ENCODE results near the gene RPS21. TPM values are rescaled to one million over a fixed set of nuclear protein-coding genes. Genes with fewer than 3 reads are reported as not detected.

RPS21 gene
- total and polyA plus RNA-seq, 2 of the 13 experiments (the other 11 are each of a cell fraction or from before 2014, with no cell fraction given), result 2,647 to 11,063 TPM

DNA sequence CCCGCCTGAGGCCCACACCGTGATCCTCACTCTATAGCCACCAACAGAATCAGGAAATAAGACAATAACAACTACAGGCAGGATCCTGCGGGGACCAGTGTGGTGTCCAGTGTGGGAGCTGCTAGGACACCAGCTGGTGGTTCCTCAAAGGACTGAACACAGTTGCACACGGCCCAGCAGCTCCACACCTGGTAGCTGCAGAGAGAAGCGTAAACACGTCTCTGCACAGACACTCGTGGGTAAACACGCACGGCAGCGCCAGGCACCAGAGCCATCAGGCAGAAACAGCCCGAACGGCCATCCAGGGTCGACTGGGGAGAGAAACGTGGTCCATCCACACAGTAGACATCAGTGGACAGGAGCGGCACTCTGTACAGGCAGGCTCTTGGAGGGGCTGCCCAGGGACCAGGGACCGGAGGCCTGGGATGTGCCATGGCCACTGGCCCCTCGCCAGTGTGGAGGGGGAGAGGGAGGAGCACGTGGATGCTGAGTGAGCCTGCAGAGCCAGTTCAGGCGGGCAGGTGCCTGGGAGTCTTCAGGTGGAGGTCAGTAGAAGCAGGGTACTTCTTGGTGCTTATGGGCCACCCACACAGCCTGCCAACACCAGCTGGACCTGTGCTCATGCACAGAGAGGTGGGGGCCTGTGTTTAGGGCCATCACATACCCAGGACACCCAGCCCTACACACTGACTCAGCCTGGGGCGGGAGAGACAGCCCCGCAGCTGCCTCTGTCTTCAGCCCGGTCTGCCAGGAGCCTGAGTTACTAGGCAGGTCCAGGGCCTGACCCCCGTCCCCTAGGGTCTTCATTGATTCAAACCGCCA, 12.4 kb upstream of the RPS21 start (continued):
- TF ChIP-seq MTF1 (CRISPR knock-in tag; IDR thresholded peaks at IDR 0.05), result peak; percentile 61; the same call in 1 of the 2 replicates
- no peak for TF ChIP-seq ZNF234 (CRISPR knock-in tag; conservative IDR thresholded peaks at IDR 0.05)
- TF ChIP-seq ZNF224 (CRISPR knock-in tag; IDR thresholded peaks at IDR 0.05), result no peak
- peak; percentile 21; the same call in 1 of the 2 replicates for TF ChIP-seq NFE2L1 (CRISPR knock-in tag; IDR thresholded peaks at IDR 0.05; ENCODE audit: borderline replicate concordance)
- TF ChIP-seq, protein P1, sequence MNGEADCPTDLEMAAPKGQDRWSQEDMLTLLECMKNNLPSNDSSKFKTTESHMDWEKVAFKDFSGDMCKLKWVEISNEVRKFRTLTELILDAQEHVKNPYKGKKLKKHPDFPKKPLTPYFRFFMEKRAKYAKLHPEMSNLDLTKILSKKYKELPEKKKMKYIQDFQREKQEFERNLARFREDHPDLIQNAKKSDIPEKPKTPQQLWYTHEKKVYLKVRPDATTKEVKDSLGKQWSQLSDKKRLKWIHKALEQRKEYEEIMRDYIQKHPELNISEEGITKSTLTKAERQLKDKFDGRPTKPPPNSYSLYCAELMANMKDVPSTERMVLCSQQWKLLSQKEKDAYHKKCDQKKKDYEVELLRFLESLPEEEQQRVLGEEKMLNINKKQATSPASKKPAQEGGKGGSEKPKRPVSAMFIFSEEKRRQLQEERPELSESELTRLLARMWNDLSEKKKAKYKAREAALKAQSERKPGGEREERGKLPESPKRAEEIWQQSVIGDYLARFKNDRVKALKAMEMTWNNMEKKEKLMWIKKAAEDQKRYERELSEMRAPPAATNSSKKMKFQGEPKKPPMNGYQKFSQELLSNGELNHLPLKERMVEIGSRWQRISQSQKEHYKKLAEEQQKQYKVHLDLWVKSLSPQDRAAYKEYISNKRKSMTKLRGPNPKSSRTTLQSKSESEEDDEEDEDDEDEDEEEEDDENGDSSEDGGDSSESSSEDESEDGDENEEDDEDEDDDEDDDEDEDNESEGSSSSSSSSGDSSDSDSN (CRISPR knock-in tag; IDR thresholded peaks at IDR 0.05), result peak; percentile 37
- TF ChIP-seq TCF12 (IDR thresholded peaks at IDR 0.05), result no peak
- no peak for TF ChIP-seq TCF12 (CRISPR knock-in tag; IDR thresholded peaks at IDR 0.05)
- peak; percentile 9; the same call in 1 of the 2 replicates for TF ChIP-seq SP1 (IDR thresholded peaks at IDR 0.05)
- TF ChIP-seq SP1 (CRISPR knock-in tag; IDR thresholded peaks at IDR 0.05), result no peak
- TF ChIP-seq ZNF598 (CRISPR knock-in tag; IDR thresholded peaks at IDR 0.05; ENCODE audit: borderline replicate concordance), result peak; percentile 20; the same call in 1 of the 2 replicates
- no peak for TF ChIP-seq ZNF737 (CRISPR knock-in tag; IDR thresholded peaks at IDR 0.05; ENCODE audit: borderline replicate concordance)
- TF ChIP-seq, protein P2, sequence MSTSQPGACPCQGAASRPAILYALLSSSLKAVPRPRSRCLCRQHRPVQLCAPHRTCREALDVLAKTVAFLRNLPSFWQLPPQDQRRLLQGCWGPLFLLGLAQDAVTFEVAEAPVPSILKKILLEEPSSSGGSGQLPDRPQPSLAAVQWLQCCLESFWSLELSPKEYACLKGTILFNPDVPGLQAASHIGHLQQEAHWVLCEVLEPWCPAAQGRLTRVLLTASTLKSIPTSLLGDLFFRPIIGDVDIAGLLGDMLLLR (CRISPR knock-in tag; IDR thresholded peaks at IDR 0.05), result peak; percentile 77
- 0 out of 2 replicates have a peak, but pooled peaks have one; percentile 41 for TF ChIP-seq ZNF451 (CRISPR knock-in tag; IDR thresholded peaks at IDR 0.05)
- TF ChIP-seq NCOA2 (CRISPR knock-in tag; IDR thresholded peaks at IDR 0.05), result 0 out of 2 replicates have a peak, but pooled peaks have one; percentile 11
- TF ChIP-seq RARA (CRISPR knock-in tag; IDR thresholded peaks at IDR 0.05), result no peak
- TF ChIP-seq, protein P3, sequence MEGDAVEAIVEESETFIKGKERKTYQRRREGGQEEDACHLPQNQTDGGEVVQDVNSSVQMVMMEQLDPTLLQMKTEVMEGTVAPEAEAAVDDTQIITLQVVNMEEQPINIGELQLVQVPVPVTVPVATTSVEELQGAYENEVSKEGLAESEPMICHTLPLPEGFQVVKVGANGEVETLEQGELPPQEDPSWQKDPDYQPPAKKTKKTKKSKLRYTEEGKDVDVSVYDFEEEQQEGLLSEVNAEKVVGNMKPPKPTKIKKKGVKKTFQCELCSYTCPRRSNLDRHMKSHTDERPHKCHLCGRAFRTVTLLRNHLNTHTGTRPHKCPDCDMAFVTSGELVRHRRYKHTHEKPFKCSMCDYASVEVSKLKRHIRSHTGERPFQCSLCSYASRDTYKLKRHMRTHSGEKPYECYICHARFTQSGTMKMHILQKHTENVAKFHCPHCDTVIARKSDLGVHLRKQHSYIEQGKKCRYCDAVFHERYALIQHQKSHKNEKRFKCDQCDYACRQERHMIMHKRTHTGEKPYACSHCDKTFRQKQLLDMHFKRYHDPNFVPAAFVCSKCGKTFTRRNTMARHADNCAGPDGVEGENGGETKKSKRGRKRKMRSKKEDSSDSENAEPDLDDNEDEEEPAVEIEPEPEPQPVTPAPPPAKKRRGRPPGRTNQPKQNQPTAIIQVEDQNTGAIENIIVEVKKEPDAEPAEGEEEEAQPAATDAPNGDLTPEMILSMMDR (CRISPR knock-in tag; IDR thresholded peaks at IDR 0.05), result peak; percentile 28; the same call in 1 of the 2 replicates
- TF ChIP-seq ZNF343 (CRISPR knock-in tag; IDR thresholded peaks at IDR 0.05), result no peak
- TF ChIP-seq TRIM24 (CRISPR knock-in tag; IDR thresholded peaks at IDR 0.05), result no peak
- peak; percentile 22; the same call in 1 of the 2 replicates for TF ChIP-seq NFYC (CRISPR knock-in tag; IDR thresholded peaks at IDR 0.05)
- TF ChIP-seq HDAC2 (CRISPR knock-in tag; IDR thresholded peaks at IDR 0.05), result peak; percentile 19; the same call in 1 of the 2 replicates
- no peak; the same call in 1 of the 2 replicates for TF ChIP-seq CENPT (CRISPR knock-in tag; IDR thresholded peaks at IDR 0.05; ENCODE audit: low read depth)
- 0 out of 2 replicates have a peak, but pooled peaks have one; percentile 11 for TF ChIP-seq ZBTB20 (CRISPR knock-in tag; IDR thresholded peaks at IDR 0.05; ENCODE audit: borderline replicate concordance, low read depth)
- TF ChIP-seq ZNF160 (CRISPR knock-in tag; IDR thresholded peaks at IDR 0.05), result peak; percentile 83
- TF ChIP-seq ZNF772 (CRISPR knock-in tag; IDR thresholded peaks at IDR 0.05), result peak; percentile 60; the same call in 1 of the 2 replicates
- TF ChIP-seq KMT2A (CRISPR knock-in tag; IDR thresholded peaks at IDR 0.05), result 0 out of 2 replicates have a peak, but pooled peaks have one; percentile 42
- 0 out of 2 replicates have a peak, but pooled peaks have one; percentile 62 for TF ChIP-seq ZNF326 (CRISPR knock-in tag; IDR thresholded peaks at IDR 0.05; ENCODE audit: borderline replicate concordance)

All from HepG2 (cell line).